ENCODE results near the gene A1BG.

- no peak for TF ChIP-seq CTCF (conservative IDR thresholded peaks at IDR 0.05; ENCODE audit: low read depth, low read length)
- no peak for TF ChIP-seq EZH2 (IDR thresholded peaks at IDR 0.05; ENCODE audit: low read length, unreplicated experiment)
- TF ChIP-seq EZH2phosphoT487 (IDR thresholded peaks at IDR 0.05; ENCODE audit: borderline replicate concordance, low read length): no peak
Observed at GRCh38 chr19:58351990-58352755, 1.1 kb downstream of the A1BG start.

All from PC-3 (cell line).